ENCODE measurements around the gene KIF4A. TPM values are rescaled to one million over a fixed set of nuclear protein-coding genes. Genes with fewer than 3 reads are reported as not detected.

Gene KIF4A
- total RNA-seq, 1 experiment from 2014 or later = 52.9 TPM

DNA sequence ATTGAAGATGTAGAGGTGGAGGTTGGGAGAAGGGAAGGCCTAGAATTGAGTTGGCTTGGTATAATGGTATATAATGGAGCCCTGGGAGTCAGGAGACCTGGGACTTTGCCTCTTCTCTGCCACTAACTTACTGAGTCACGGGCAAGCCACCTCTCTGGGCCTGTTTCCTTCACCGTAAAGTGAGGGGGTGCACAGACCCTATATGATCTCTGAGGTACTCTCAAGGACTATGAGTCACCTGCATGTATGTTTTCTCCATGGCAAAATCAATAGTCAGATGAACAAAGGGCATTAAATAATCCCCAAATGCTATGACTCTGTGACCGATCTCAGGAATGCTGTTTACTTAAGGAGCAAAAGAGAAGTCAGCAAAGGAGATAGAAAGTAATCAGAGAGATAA is 35.0 kb upstream of the KIF4A start:
- intact Hi-C loops (cut with micrococcal nuclease; ENCODE audit: unreplicated experiment) = no loop called here
- no peak for DNase-seq

DNA sequence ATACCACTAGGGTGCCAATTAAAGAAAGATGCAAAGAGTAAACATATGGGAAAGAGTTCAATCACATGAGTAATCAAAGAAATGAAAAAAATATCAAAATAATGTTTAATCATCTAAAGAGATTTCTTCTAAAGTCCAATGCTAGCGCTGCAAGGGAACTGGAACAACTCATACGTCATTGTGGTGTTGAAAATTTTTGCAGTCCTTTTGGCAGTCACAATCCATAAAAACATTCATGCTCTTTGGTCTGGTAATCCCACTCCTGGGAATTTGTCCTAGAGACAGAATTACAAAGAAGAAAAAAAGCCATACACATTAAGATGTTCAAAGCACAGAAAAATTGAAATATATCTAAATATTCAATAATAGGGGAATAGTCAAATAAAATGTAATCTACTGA is 34.5 kb upstream of the KIF4A start:
- Histone ChIP-seq H3K4me2 (no peak overlapping the region), H3K4me1 (replicated peaks; ENCODE audit: insufficient read depth) (peaks cover 24% of the 10 kb centered on the region), H3K9me3 (ENCODE audit: insufficient read depth, low read depth) (no peaks in the 10 kb centered on the region; the same call in 1 of the 2 replicates), H3K27me3 (ENCODE audit: insufficient read depth, low read depth) (no peaks in the 10 kb centered on the region), H3K4me3 (no peak overlapping the region), H4K20me1 (ENCODE audit: insufficient read depth) (no peaks in the 10 kb centered on the region), H3K27ac (no peak overlapping the region), H3K36me3 (ENCODE audit: low read depth) (no peaks in the 10 kb centered on the region), H2AFZ (no peak overlapping the region), H3K79me2 (ENCODE audit: low read depth) (no peaks in the 10 kb centered on the region), H3F3A (ENCODE audit: insufficient read depth, low read depth) (0 out of 2 replicates have a peak, but pooled peaks cover 3% of the 10 kb centered on the region), H3K9me2 (ENCODE audit: insufficient read depth) (no peaks in the 10 kb centered on the region)
- POLR2A ChIA-PET (ENCODE audit: unreplicated experiment) = no interaction called here
- no TSS peak for BruUV-seq (replicated peaks)
- no peak for TF ChIP-seq EZH2 (IDR thresholded peaks at IDR 0.05; ENCODE audit: low read depth)
- TF ChIP-seq, protein P1, sequence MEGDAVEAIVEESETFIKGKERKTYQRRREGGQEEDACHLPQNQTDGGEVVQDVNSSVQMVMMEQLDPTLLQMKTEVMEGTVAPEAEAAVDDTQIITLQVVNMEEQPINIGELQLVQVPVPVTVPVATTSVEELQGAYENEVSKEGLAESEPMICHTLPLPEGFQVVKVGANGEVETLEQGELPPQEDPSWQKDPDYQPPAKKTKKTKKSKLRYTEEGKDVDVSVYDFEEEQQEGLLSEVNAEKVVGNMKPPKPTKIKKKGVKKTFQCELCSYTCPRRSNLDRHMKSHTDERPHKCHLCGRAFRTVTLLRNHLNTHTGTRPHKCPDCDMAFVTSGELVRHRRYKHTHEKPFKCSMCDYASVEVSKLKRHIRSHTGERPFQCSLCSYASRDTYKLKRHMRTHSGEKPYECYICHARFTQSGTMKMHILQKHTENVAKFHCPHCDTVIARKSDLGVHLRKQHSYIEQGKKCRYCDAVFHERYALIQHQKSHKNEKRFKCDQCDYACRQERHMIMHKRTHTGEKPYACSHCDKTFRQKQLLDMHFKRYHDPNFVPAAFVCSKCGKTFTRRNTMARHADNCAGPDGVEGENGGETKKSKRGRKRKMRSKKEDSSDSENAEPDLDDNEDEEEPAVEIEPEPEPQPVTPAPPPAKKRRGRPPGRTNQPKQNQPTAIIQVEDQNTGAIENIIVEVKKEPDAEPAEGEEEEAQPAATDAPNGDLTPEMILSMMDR (conservative IDR thresholded peaks at IDR 0.05) = no peak
- no peak for DNase-seq
- CTCF ChIA-PET = no interaction called here
- intact Hi-C loops (cut with micrococcal nuclease; ENCODE audit: unreplicated experiment) = no loop called here

More for the DNA sequence above, 35.0 kb upstream of the KIF4A start:
- TF ChIP-seq, protein P1 (conservative IDR thresholded peaks at IDR 0.05) = no peak
- no peak for TF ChIP-seq EZH2 (IDR thresholded peaks at IDR 0.05; ENCODE audit: low read depth)
- H3K4me1 ChIP-seq (replicated peaks; ENCODE audit: insufficient read depth) = peaks cover 24% of the 10 kb centered on the region
- POLR2A ChIA-PET (ENCODE audit: unreplicated experiment) = no interaction called here
- no peak overlapping the region for H2AFZ ChIP-seq
- CTCF ChIA-PET = no interaction called here
- no peaks in the 10 kb centered on the region for H3K27me3 ChIP-seq (ENCODE audit: insufficient read depth, low read depth)
- no peak overlapping the region for H3K4me3 ChIP-seq
- H3K9me3 ChIP-seq (ENCODE audit: insufficient read depth, low read depth) = no peaks in the 10 kb centered on the region; the same call in 1 of the 2 replicates
- H4K20me1 ChIP-seq (ENCODE audit: insufficient read depth) = no peaks in the 10 kb centered on the region
- H3K79me2 ChIP-seq (ENCODE audit: low read depth) = no peaks in the 10 kb centered on the region
- no TSS peak for BruUV-seq (replicated peaks)
- H3K27ac ChIP-seq = peak overlapping the region; percentile 79
- H3K36me3 ChIP-seq (ENCODE audit: low read depth) = no peaks in the 10 kb centered on the region
- H3K4me2 ChIP-seq = no peak overlapping the region
- H3K9me2 ChIP-seq (ENCODE audit: insufficient read depth) = no peaks in the 10 kb centered on the region
- H3F3A ChIP-seq (ENCODE audit: insufficient read depth, low read depth) = 0 out of 2 replicates have a peak, but pooled peaks cover 3% of the 10 kb centered on the region

DNA sequence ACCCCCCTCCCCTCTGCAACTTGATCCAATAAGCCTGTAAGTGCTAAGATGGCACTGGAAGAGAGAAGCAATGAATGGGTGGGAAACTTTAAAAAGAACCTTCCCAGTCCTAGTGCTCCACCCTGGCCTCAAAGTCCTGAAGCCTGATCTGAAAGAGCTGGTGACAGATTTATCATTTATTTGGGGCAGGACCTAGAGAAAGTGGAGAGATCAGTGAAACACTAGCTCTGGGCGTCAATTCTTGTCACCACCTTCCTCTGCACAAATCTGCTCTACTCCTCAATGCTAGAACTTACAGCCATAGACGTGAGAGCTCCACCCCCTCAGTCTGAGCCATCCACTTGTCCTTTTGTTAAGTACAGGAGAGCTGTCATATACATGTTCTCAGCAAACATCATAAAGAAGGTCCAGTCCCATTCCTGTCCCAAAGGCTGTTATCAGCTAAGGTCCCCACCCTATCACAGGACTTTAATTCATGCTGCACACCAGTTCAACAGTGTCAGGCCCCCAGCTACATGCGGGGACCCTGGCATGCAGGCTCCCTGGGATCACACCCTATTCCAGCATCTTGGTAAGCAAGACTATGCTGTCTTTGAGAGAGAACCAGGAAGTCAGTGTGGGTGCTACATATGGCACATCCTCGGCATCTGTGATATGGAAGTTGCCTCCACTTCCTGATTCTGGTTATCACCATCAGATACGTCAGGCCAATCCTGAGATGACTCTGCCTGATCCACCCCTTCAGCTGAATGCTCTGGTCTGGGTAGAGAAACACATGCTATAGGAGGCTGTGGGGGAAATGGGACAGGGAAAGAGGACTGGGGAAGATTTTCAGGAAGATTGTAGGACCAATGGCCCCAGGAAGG is 32.2 kb upstream of the KIF4A start:
- no peak overlapping the region for H3K4me3 ChIP-seq
- TF ChIP-seq, protein P1 (conservative IDR thresholded peaks at IDR 0.05) = no peak
- TF ChIP-seq EZH2 (IDR thresholded peaks at IDR 0.05; ENCODE audit: low read depth) = no peak
- no peaks in the 10 kb centered on the region for H3K79me2 ChIP-seq (ENCODE audit: low read depth)
- ChIA-PET CTCF (no interaction called here), POLR2A (ENCODE audit: unreplicated experiment) (no interaction called here)
- H3K4me1 ChIP-seq (replicated peaks; ENCODE audit: insufficient read depth) = peaks cover 24% of the 10 kb centered on the region
- no TSS peak for BruUV-seq (replicated peaks)
- intact Hi-C loops (cut with micrococcal nuclease; ENCODE audit: unreplicated experiment) = no loop called here
- DNase-seq = peak in 1 of 2 experiments; percentile 33
- H3K4me2 ChIP-seq = no peak overlapping the region
- no peak overlapping the region for H2AFZ ChIP-seq
- no peaks in the 10 kb centered on the region for H3K27me3 ChIP-seq (ENCODE audit: insufficient read depth, low read depth)
- H3K36me3 ChIP-seq (ENCODE audit: low read depth) = no peaks in the 10 kb centered on the region
- H4K20me1 ChIP-seq (ENCODE audit: insufficient read depth) = no peaks in the 10 kb centered on the region
- no peaks in the 10 kb centered on the region; the same call in 1 of the 2 replicates for H3K9me3 ChIP-seq (ENCODE audit: insufficient read depth, low read depth)
- no peak overlapping the region for H3K27ac ChIP-seq
- no peaks in the 10 kb centered on the region for H3K9me2 ChIP-seq (ENCODE audit: insufficient read depth)
- 0 out of 2 replicates have a peak, but pooled peaks cover 3% of the 10 kb centered on the region for H3F3A ChIP-seq (ENCODE audit: insufficient read depth, low read depth)
